ENCODE results near the gene MMRN2.

DNA sequence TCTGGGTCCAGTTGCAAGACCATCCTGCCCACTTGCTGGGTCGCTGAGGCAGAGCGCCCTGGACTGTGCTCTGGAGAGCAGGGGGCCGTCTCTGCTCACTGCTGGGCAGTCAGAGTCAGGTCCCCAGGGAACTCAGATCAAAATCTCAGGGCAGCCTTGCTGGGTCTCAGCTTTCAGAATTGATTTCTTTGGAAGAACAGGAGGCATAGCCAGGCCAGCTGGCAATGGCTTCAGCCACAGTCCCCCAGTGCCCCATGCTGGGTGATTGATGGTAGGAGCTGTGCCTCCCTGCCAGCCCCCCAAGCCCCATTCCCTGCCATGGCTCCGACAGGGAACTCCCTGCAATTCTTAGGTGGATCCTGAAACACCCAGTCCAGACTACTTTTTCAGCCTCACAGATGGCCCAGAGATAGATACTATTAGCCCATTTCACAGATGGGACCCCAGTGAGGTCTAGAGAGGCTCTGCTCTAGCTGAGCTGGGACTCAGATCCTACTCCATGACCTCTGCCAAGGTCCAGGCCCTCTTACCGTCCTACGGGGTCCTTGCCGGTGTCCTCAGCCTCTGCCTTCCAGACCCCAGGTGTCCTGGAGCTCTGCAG, 467 bp downstream of the MMRN2 start:
- TF ChIP-seq, protein P1, sequence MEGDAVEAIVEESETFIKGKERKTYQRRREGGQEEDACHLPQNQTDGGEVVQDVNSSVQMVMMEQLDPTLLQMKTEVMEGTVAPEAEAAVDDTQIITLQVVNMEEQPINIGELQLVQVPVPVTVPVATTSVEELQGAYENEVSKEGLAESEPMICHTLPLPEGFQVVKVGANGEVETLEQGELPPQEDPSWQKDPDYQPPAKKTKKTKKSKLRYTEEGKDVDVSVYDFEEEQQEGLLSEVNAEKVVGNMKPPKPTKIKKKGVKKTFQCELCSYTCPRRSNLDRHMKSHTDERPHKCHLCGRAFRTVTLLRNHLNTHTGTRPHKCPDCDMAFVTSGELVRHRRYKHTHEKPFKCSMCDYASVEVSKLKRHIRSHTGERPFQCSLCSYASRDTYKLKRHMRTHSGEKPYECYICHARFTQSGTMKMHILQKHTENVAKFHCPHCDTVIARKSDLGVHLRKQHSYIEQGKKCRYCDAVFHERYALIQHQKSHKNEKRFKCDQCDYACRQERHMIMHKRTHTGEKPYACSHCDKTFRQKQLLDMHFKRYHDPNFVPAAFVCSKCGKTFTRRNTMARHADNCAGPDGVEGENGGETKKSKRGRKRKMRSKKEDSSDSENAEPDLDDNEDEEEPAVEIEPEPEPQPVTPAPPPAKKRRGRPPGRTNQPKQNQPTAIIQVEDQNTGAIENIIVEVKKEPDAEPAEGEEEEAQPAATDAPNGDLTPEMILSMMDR (conservative IDR thresholded peaks at IDR 0.05; ENCODE audit: low read length): no peak
- no peak for TF ChIP-seq EZH2phosphoT487 (IDR thresholded peaks at IDR 0.05; ENCODE audit: borderline replicate concordance, low read depth, low read length)

All from OCI-LY7 (cell line).